Activated CD8-positive, alpha-beta T cell treated with anti-CD3 and anti-CD28 coated beads, Interleukin-2, amount 10 ng/mL, durations not matched to agents 7 days and 5 days (primary cell): ENCODE data around the gene TSPAN13. TPM values are rescaled to one million over a fixed set of nuclear protein-coding genes. Genes with fewer than 3 reads are reported as not detected.

ENCODE experiments used
- ATAC-seq: fragments of 150-1000 bp; cut with Tn5 transposase; one replicate; pipeline ENCODE4 v1.10.0; 2021; ENCODE audit warnings: moderate library complexity
- CTCF ChIA-PET: fragments of 350-600 bp; sonication (Branson Sonifier 250); formaldehyde crosslinking; loops from one replicate; lab custom pipeline; 2021; ENCODE audit warnings: antibody characterized with exemption; lab: Charles Lee
- POLR2A ChIA-PET: fragments of 350-600 bp; sonication (Branson Sonifier 250); formaldehyde crosslinking; loops from one replicate; lab custom pipeline; 2021; ENCODE audit warnings: antibody characterized with exemption; lab: Charles Lee
- DNase-seq: peaks from one replicate; pipeline ENCODE4 v3.0.0-alpha.2; 2020
- H3K27ac Mint-ChIP-seq: one replicate; pipeline ENCODE4 v1.8.0; 2021; ENCODE audit warnings: mild to moderate bottlenecking, mixed read lengths
- H3K27me3 Mint-ChIP-seq: one replicate; pipeline ENCODE4 v1.8.0; 2021; ENCODE audit warnings: low read depth, mixed read lengths
- H3K36me3 Mint-ChIP-seq: one replicate; pipeline ENCODE4 v1.8.0; 2021; ENCODE audit warnings: low read depth, mixed read lengths
- H3K4me1 Mint-ChIP-seq: one replicate; pipeline ENCODE4 v1.8.0; 2021; ENCODE audit warnings: low read depth, mixed read lengths
- H3K4me3 Mint-ChIP-seq: one replicate; pipeline ENCODE4 v1.8.0; 2021; ENCODE audit warnings: mild to moderate bottlenecking, mixed read lengths
- H3K9me3 Mint-ChIP-seq: one replicate; pipeline ENCODE4 v1.8.0; 2022; ENCODE audit warnings: mixed read lengths; ENCODE audit not compliant: insufficient read depth
- total RNA-seq, 2 experiments: library from RNA; stranded (reverse); gene quantifications; one replicate each; pipeline ENCODE4 v1.2.3, GENCODE V29; 2021

The TSPAN13 gene
- total RNA-seq, 2 experiments from 2014 or later = 0.81 to 1.3 TPM

- Mint-ChIP-seq H3K4me1 (no peaks in the 10 kb centered on the region), H3K9me3 (no peaks in the 10 kb centered on the region), H3K4me3 (no peak overlapping the region), H3K36me3 (no peaks in the 10 kb centered on the region), H3K27me3 (peaks cover 13% of the 10 kb centered on the region), H3K27ac (no peak overlapping the region)
- POLR2A ChIA-PET = no interaction called here
- ATAC-seq (no peak), DNase-seq (no peak)
- CTCF ChIA-PET = no interaction called here
These were observed 50.5 kb downstream of the TSPAN13 start for GRCh38 chr7:16803881-16804673.

- no peak within 1 kb of the TSS for H3K4me3 Mint-ChIP-seq
- H3K4me1 Mint-ChIP-seq = no peaks in the 10 kb centered on the region
- no peak within 1 kb of the TSS for H3K27ac Mint-ChIP-seq
- DNase-seq (no peak), ATAC-seq (no peak)
- peaks cover 18% of the 10 kb centered on the region for H3K27me3 Mint-ChIP-seq
- H3K9me3 Mint-ChIP-seq = no peaks in the 10 kb centered on the region
- CTCF ChIA-PET = no interaction called here
- H3K36me3 Mint-ChIP-seq = no peaks in the 10 kb centered on the region
- POLR2A ChIA-PET = no interaction called here
These were observed 51.3 kb downstream of the TSPAN13 start, which contains the start of gene AGR2 for GRCh38 chr7:16804674-16805439. AGR2 (minus strand) TSS chr7:16804999; CDS start chr7:16801796, 3,203 bp downstream.

GRCh38 chr7:16805441-16805840, 51.9 kb downstream of the TSPAN13 start:
- Mint-ChIP-seq H3K36me3 (no peaks in the 10 kb centered on the region), H3K27ac (no peak overlapping the region), H3K4me3 (no peak overlapping the region), H3K9me3 (no peaks in the 10 kb centered on the region), H3K4me1 (no peaks in the 10 kb centered on the region), H3K27me3 (peaks cover 23% of the 10 kb centered on the region)
- ChIA-PET CTCF (no interaction called here), POLR2A (no interaction called here)
- ATAC-seq = no peak
- no peak for DNase-seq

GRCh38 chr7:16810112-16810511, 56.6 kb downstream of the TSPAN13 start:
- POLR2A ChIA-PET = no interaction called here
- Mint-ChIP-seq H3K27ac (no peak overlapping the region), H3K9me3 (no peaks in the 10 kb centered on the region), H3K36me3 (no peaks in the 10 kb centered on the region), H3K4me1 (no peaks in the 10 kb centered on the region), H3K27me3 (peaks cover 22% of the 10 kb centered on the region), H3K4me3 (no peak overlapping the region)
- DNase-seq = no peak
- CTCF ChIA-PET = interaction anchor here (0.9 kb wide), 1 partner anchor 9 kb away, joined by 3 read pairs; no protein-coding TSS in a partner anchor
- ATAC-seq = no peak

- DNase-seq (no peak), ATAC-seq (no peak)
- no peaks in the 10 kb centered on the region for H3K4me1 Mint-ChIP-seq
- no peak overlapping the region for H3K4me3 Mint-ChIP-seq
- H3K9me3 Mint-ChIP-seq = no peaks in the 10 kb centered on the region
- ChIA-PET POLR2A (no interaction called here), CTCF (no interaction called here)
- peaks cover 22% of the 10 kb centered on the region for H3K27me3 Mint-ChIP-seq
- H3K36me3 Mint-ChIP-seq = no peaks in the 10 kb centered on the region
- H3K27ac Mint-ChIP-seq = no peak overlapping the region
These were observed 57.0 kb downstream of the TSPAN13 start for GRCh38 chr7:16810573-16810972.

GRCh38 chr7:16811551-16811950, 58.0 kb downstream of the TSPAN13 start:
- H3K4me3 Mint-ChIP-seq = no peak overlapping the region
- H3K9me3 Mint-ChIP-seq = no peaks in the 10 kb centered on the region
- DNase-seq (no peak), ATAC-seq (no peak)
- POLR2A ChIA-PET = no interaction called here
- no peaks in the 10 kb centered on the region for H3K4me1 Mint-ChIP-seq
- H3K36me3 Mint-ChIP-seq = no peaks in the 10 kb centered on the region
- no peak overlapping the region for H3K27ac Mint-ChIP-seq
- CTCF ChIA-PET = no interaction called here
- peaks cover 20% of the 10 kb centered on the region for H3K27me3 Mint-ChIP-seq

- ATAC-seq (no peak), DNase-seq (no peak)
- H3K36me3 Mint-ChIP-seq = no peaks in the 10 kb centered on the region
- H3K27me3 Mint-ChIP-seq = peaks cover 15% of the 10 kb centered on the region
- ChIA-PET POLR2A (interaction anchor here (0.5 kb wide), 1 partner anchor 33 kb away, joined by 3 read pairs; no protein-coding TSS in a partner anchor), CTCF (interaction anchor here (0.9 to 1.9 kb wide), 2 partner anchors 11 to 13 kb away, joined by 3 to 5 read pairs; no protein-coding TSS in a partner anchor)
- no peak overlapping the region for H3K27ac Mint-ChIP-seq
- H3K4me1 Mint-ChIP-seq = no peaks in the 10 kb centered on the region
- no peak overlapping the region for H3K4me3 Mint-ChIP-seq
- no peaks in the 10 kb centered on the region for H3K9me3 Mint-ChIP-seq
These were observed 59.1 kb downstream of the TSPAN13 start for GRCh38 chr7:16812542-16813231.

- no peak for DNase-seq
- Mint-ChIP-seq H3K4me3 (no peak overlapping the region), H3K36me3 (no peaks in the 10 kb centered on the region), H3K27ac (no peak overlapping the region), H3K27me3 (peaks cover 13% of the 10 kb centered on the region), H3K9me3 (no peaks in the 10 kb centered on the region), H3K4me1 (no peaks in the 10 kb centered on the region)
- ATAC-seq = no peak
- POLR2A ChIA-PET = interaction anchor here (0.5 to 0.6 kb wide), 2 partner anchors 33 to 585 kb away, joined by 3 read pairs; no protein-coding TSS in a partner anchor
- CTCF ChIA-PET = interaction anchor here (1.9 kb wide), 1 partner anchor 14 kb away, joined by 5 read pairs; no protein-coding TSS in a partner anchor
These were observed 59.7 kb downstream of the TSPAN13 start for GRCh38 chr7:16813232-16813616.

- Mint-ChIP-seq H3K4me3 (no peak overlapping the region), H3K27ac (no peak overlapping the region), H3K4me1 (no peaks in the 10 kb centered on the region), H3K27me3 (peaks cover 6% of the 10 kb centered on the region), H3K36me3 (no peaks in the 10 kb centered on the region), H3K9me3 (no peaks in the 10 kb centered on the region)
- DNase-seq (no peak), ATAC-seq (no peak)
- CTCF ChIA-PET = no interaction called here
- POLR2A ChIA-PET = no interaction called here
These were observed 61.4 kb downstream of the TSPAN13 start for GRCh38 chr7:16815001-16815400.

GRCh38 chr7:16816824-16817223, 63.3 kb downstream of the TSPAN13 start:
- DNase-seq (no peak), ATAC-seq (no peak)
- no peaks in the 10 kb centered on the region for H3K36me3 Mint-ChIP-seq
- H3K4me1 Mint-ChIP-seq = no peaks in the 10 kb centered on the region
- H3K9me3 Mint-ChIP-seq = no peaks in the 10 kb centered on the region
- no peak overlapping the region for H3K4me3 Mint-ChIP-seq
- ChIA-PET POLR2A (no interaction called here), CTCF (no interaction called here)
- H3K27ac Mint-ChIP-seq = no peak overlapping the region
- H3K27me3 Mint-ChIP-seq = no peaks in the 10 kb centered on the region

- Mint-ChIP-seq H3K9me3 (no peaks in the 10 kb centered on the region), H3K27ac (no peak overlapping the region), H3K36me3 (no peaks in the 10 kb centered on the region), H3K4me1 (no peaks in the 10 kb centered on the region), H3K4me3 (no peak overlapping the region), H3K27me3 (no peaks in the 10 kb centered on the region)
- DNase-seq (no peak), ATAC-seq (no peak)
- POLR2A ChIA-PET = no interaction called here
- CTCF ChIA-PET = no interaction called here
These were observed 64.0 kb downstream of the TSPAN13 start for GRCh38 chr7:16817536-16817935.
